ENCODE results near the gene HEPACAM. TPM values are rescaled to one million over a fixed set of nuclear protein-coding genes. Genes with fewer than 3 reads are reported as not detected.
A peak's percentile ranks its signal among the peaks of the same experiment; 100 is the strongest.

HEPACAM gene
- total RNA-seq, 2 donors from 2014 or later = not detected

DNA sequence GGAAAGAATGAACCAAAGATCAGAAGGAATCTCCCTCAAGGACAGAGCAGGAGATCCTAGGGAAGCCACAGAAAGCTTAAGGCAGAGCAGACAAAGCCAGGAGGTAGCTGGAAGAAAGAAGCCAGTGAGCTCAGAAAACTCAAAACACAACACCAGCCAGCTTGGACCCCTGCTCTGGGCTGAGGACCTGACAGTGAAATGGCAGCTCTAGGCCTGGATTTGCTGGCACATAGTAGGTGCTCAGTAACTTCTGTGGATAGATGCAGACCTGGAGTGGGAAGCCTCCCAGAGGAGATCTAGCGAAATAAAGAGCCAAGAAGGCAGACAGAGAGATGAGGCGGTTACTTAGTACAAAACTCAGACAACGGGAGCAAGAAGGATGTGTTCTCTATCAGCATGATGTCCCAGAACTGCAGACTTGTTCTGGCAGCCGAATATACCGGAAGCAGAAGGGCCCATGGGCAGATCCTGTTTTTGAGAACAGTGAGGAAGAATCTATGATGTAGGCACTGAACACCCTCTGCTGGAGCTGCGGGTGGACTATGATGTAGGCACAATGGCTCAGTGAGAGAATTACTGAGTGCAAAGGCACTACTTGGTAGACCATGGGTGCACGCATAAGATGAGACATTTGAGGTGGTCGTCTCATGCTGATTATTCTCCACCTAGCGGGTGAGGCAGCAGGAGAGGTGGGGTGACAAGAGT, 42.9 kb downstream of the HEPACAM start:
- H3K4me1 ChIP-seq (ENCODE audit: control insufficient read depth, insufficient read depth, low read length) = no peaks in the 10 kb centered on the region
- H3K27ac ChIP-seq (ENCODE audit: low read depth, low read length) = no peak overlapping the region
- H3K4me3 Mint-ChIP-seq = no peak overlapping the region
- no peaks in the 10 kb centered on the region for H3K36me3 ChIP-seq (ENCODE audit: control insufficient read depth, insufficient read depth, low read length)
- peaks cover 51% of the 10 kb centered on the region for H3K27me3 ChIP-seq (ENCODE audit: control insufficient read depth, insufficient read depth, low read length, poor library complexity, severe bottlenecking)
- H3K27ac Mint-ChIP-seq = no peak overlapping the region
- peaks cover 50% of the 10 kb centered on the region for H3K27me3 Mint-ChIP-seq (ENCODE audit: insufficient read depth)
- H3K36me3 Mint-ChIP-seq (ENCODE audit: low read depth) = no peaks in the 10 kb centered on the region
- no peaks in the 10 kb centered on the region for H3K9me3 ChIP-seq (ENCODE audit: control insufficient read depth, low read length)
- DNase-seq = no peak
- WGBS, 2 experiments (ENCODE audit: insufficient coverage in 1 of 2, insufficient read length in 1 of 2) = 88 to 94% methylated on average over 9 of the region's 9 CpGs
- TF ChIP-seq, protein P1, sequence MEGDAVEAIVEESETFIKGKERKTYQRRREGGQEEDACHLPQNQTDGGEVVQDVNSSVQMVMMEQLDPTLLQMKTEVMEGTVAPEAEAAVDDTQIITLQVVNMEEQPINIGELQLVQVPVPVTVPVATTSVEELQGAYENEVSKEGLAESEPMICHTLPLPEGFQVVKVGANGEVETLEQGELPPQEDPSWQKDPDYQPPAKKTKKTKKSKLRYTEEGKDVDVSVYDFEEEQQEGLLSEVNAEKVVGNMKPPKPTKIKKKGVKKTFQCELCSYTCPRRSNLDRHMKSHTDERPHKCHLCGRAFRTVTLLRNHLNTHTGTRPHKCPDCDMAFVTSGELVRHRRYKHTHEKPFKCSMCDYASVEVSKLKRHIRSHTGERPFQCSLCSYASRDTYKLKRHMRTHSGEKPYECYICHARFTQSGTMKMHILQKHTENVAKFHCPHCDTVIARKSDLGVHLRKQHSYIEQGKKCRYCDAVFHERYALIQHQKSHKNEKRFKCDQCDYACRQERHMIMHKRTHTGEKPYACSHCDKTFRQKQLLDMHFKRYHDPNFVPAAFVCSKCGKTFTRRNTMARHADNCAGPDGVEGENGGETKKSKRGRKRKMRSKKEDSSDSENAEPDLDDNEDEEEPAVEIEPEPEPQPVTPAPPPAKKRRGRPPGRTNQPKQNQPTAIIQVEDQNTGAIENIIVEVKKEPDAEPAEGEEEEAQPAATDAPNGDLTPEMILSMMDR (conservative IDR thresholded peaks at IDR 0.05) = no peak
- no peaks in the 10 kb centered on the region for H3K9me3 Mint-ChIP-seq
- no peak overlapping the region for H3K9ac ChIP-seq (ENCODE audit: extremely low read depth, low read length, poor library complexity, severe bottlenecking)
- peaks cover 4% of the 10 kb centered on the region for H3K4me1 Mint-ChIP-seq
- no peak overlapping the region for H3K4me3 ChIP-seq (ENCODE audit: low read length)

DNA sequence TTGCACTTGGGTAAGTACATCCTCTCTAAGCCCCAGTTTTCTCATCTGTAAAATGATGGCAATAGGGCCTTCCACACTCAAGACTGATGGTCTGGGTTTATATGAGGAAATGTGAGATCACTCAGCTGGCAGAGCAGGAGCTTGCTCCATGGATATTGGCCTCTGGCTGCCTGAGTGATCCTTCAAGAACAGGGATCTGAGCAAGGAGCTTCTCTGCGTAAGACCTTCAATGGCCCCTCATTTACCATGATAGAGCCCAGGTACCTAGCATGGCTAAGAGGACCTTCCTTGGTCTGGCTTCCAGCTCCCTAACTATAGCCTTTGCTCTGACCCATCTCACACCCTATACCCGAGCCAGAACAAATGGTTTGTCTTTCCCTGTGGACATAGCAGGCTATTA, 43.7 kb downstream of the HEPACAM start:
- 90 to 94% methylated on average over 2 of the region's 2 CpGs for WGBS, 2 experiments (ENCODE audit: insufficient coverage in 1 of 2, insufficient read length in 1 of 2)
- no peak overlapping the region for H3K27ac ChIP-seq (ENCODE audit: low read depth, low read length)
- TF ChIP-seq, protein P1 (conservative IDR thresholded peaks at IDR 0.05) = no peak
- Mint-ChIP-seq H3K27me3 (ENCODE audit: insufficient read depth) (peaks cover 55% of the 10 kb centered on the region), H3K36me3 (ENCODE audit: low read depth) (no peaks in the 10 kb centered on the region), H3K27ac (no peak overlapping the region), H3K4me1 (no peaks in the 10 kb centered on the region), H3K9me3 (no peaks in the 10 kb centered on the region), H3K4me3 (no peak overlapping the region)
- H3K4me3 ChIP-seq (ENCODE audit: low read length) = no peak overlapping the region
- H3K36me3 ChIP-seq (ENCODE audit: control insufficient read depth, insufficient read depth, low read length) = no peaks in the 10 kb centered on the region
- H3K4me1 ChIP-seq (ENCODE audit: control insufficient read depth, insufficient read depth, low read length) = no peaks in the 10 kb centered on the region
- peaks cover 59% of the 10 kb centered on the region for H3K27me3 ChIP-seq (ENCODE audit: control insufficient read depth, insufficient read depth, low read length, poor library complexity, severe bottlenecking)
- H3K9me3 ChIP-seq (ENCODE audit: control insufficient read depth, low read length) = no peaks in the 10 kb centered on the region
- no peak overlapping the region for H3K9ac ChIP-seq (ENCODE audit: extremely low read depth, low read length, poor library complexity, severe bottlenecking)
- DNase-seq = no peak

DNA sequence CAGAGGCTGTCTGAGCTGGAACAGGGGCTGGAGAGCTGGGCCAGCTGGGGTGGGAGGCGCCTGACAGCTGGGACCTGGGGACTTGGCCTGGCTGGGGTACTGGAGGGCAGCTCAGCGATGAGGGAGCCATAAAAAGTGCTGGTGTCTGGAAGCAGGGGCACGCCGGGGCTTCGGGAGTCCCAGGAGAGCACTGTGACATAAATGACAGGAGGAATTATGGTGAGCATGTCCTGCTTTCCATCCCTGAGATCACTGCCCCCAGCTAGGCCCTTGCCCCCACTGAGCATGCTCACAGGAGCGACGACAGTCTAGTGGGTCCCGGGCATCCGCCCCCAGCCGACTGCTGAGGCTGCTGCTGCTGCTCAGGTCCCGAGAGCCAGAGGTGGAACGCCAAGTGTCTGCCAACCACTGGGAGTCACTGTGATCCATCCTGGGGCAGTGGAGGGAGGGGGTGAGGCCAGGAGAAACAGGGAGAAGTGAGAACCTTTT, 44.4 kb downstream of the HEPACAM start:
- TF ChIP-seq, protein P1 (conservative IDR thresholded peaks at IDR 0.05) = peak; percentile 42
- peak; percentile 87 for DNase-seq
- WGBS, 2 experiments (ENCODE audit: insufficient coverage in 1 of 2, insufficient read length in 1 of 2) = 72% methylated on average over 12 of the region's 12 CpGs; no CpG with 5 or more reads in 1 of the 2 experiments

More for the DNA sequence above, 44.4 kb downstream of the HEPACAM start:
- no peak overlapping the region for H3K9ac ChIP-seq (ENCODE audit: extremely low read depth, low read length, poor library complexity, severe bottlenecking)
- Mint-ChIP-seq H3K36me3 (ENCODE audit: low read depth) (no peaks in the 10 kb centered on the region), H3K4me3 (no peak overlapping the region), H3K27me3 (ENCODE audit: insufficient read depth) (peaks cover 60% of the 10 kb centered on the region), H3K9me3 (no peaks in the 10 kb centered on the region), H3K4me1 (no peaks in the 10 kb centered on the region), H3K27ac (no peak overlapping the region)
- H3K36me3 ChIP-seq (ENCODE audit: control insufficient read depth, insufficient read depth, low read length) = no peaks in the 10 kb centered on the region
- no peaks in the 10 kb centered on the region for H3K9me3 ChIP-seq (ENCODE audit: control insufficient read depth, low read length)
- peaks cover 59% of the 10 kb centered on the region for H3K27me3 ChIP-seq (ENCODE audit: control insufficient read depth, insufficient read depth, low read length, poor library complexity, severe bottlenecking)
- H3K4me3 ChIP-seq (ENCODE audit: low read length) = no peak overlapping the region
- no peak overlapping the region for H3K27ac ChIP-seq (ENCODE audit: low read depth, low read length)
- no peaks in the 10 kb centered on the region for H3K4me1 ChIP-seq (ENCODE audit: control insufficient read depth, insufficient read depth, low read length)
